ENCODE measurements around the gene TENT5C.

TENT5C gene

DNA sequence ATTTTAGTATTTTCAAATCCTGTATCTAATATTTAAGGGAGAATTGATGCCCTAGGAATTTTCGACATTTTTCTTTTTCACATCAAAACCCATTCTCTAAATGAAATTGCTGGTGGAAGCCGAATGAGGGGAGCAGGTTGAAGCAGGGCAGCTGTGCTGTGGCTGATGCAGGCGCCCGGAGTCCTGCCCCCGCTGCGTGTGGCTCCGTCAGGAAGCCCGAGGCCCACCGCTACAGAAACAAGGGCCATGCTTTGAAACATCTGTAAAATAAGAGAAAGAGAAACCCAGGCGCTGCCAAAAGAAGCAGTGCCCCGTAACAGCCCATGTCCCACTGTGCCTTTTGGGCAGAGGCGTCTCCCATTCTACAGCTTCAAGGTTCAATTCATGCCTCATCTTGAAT is 41.1 kb downstream of the TENT5C start:
- in situ Hi-C loops (cut with MboI; ENCODE audit: low sequenced_read_pairs): no loop called here

DNA sequence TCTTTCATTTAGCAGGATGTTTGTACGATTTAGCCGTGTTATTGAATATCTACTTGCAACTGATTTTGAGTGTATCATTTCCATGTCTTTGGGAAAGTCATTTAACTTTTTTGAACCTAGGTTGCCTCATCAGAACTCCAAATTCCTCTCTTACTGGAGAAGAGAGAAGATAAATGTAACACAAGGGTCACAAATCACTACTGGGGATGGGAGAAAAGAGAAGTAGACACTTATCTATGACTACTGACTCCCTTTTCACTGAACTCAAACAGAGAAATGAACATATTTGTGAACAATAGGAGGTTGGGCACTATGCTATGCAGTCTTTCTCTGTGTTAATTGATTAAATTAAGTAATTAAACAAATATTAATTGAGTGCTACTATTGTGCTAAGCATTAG is 42.2 kb downstream of the TENT5C start:
- DNase-seq (ENCODE audit: low spot score in 2 of 2): no peak
- Histone ChIP-seq H3K9me3 (no peaks in the 10 kb centered on the region), H3K27me3 (ENCODE audit: low read depth) (no peaks in the 10 kb centered on the region), H3K4me3 (no peak overlapping the region), H3K4me1 (no peaks in the 10 kb centered on the region), H3K36me3 (replicated peaks) (no peaks in the 10 kb centered on the region)
- in situ Hi-C loops (cut with MboI; ENCODE audit: low sequenced_read_pairs): no loop called here

More for the DNA sequence above, 41.1 kb downstream of the TENT5C start:
- no peaks in the 10 kb centered on the region for H3K4me1 ChIP-seq
- no peaks in the 10 kb centered on the region for H3K36me3 ChIP-seq (replicated peaks)
- DNase-seq (ENCODE audit: low spot score in 2 of 2): no peak
- no peak overlapping the region for H3K4me3 ChIP-seq
- no peaks in the 10 kb centered on the region for H3K27me3 ChIP-seq (ENCODE audit: low read depth)
- H3K9me3 ChIP-seq: no peaks in the 10 kb centered on the region

DNA sequence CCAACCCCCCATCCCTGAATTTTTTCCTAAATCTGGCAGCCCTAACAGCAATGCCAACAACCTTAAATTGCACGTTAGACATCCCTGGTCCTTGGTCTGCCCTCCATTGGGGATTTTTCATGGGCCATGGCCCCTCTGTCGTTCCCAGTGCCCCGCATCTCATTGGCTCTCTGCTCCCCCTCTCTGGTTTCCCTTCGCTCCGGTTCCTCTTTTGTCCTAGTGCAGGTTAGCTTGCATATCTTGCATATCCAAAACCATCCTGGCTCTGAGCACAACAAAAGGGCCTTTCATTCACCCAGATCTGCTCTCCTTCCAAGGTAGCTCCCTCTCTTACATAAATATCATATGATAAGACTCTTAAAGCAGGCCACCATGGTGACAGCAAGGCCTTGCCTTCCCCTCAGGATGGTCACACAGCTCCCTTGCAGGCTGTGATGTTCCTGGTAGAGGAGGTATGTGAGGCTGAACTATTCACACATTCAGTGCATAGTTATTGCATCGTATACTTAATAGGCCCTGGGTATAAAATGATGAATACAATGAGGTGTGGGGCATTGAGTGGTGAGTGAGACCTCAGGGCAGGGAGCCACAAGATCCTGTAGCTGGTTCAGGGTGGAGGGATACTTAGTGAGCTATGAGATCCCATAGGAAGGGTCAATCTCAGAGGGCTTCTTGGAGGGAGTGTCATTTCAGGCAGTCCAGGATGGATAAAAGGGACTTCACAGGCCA is 45.2 kb downstream of the TENT5C start:
- in situ Hi-C loops (cut with MboI; ENCODE audit: low sequenced_read_pairs): no loop called here
- H3K36me3 ChIP-seq (replicated peaks): no peaks in the 10 kb centered on the region
- H3K4me1 ChIP-seq: no peaks in the 10 kb centered on the region
- DNase-seq (ENCODE audit: low spot score in 2 of 2): no peak
- no peaks in the 10 kb centered on the region for H3K9me3 ChIP-seq
- H3K4me3 ChIP-seq: no peak overlapping the region
- no peaks in the 10 kb centered on the region for H3K27me3 ChIP-seq (ENCODE audit: low read depth)

DNA sequence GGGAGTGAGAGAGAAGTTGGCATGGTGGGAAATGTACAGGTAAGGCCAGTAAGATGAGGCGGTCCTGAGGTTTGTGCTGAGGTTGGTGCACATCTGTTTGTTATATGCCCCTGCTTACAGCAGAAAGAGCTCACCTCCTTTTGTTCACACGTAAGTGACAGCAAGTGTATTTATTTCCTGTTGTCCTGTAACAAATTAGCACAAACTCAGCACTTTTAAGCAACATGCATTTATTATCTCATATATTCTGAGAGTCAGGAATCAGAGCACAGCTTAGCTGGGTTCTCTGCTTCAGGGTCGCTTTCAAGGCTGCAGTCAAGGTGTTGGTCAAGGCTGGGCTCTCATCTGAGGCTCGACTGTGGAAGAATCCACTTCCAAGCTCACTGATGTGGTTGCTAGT is 45.8 kb downstream of the TENT5C start:
- H3K4me3 ChIP-seq: no peak overlapping the region
- H3K36me3 ChIP-seq (replicated peaks): no peaks in the 10 kb centered on the region
- no peak for DNase-seq (ENCODE audit: low spot score in 2 of 2)
- no peaks in the 10 kb centered on the region for H3K27me3 ChIP-seq (ENCODE audit: low read depth)
- in situ Hi-C loops (cut with MboI; ENCODE audit: low sequenced_read_pairs): no loop called here
- H3K9me3 ChIP-seq: no peaks in the 10 kb centered on the region
- H3K4me1 ChIP-seq: no peaks in the 10 kb centered on the region

DNA sequence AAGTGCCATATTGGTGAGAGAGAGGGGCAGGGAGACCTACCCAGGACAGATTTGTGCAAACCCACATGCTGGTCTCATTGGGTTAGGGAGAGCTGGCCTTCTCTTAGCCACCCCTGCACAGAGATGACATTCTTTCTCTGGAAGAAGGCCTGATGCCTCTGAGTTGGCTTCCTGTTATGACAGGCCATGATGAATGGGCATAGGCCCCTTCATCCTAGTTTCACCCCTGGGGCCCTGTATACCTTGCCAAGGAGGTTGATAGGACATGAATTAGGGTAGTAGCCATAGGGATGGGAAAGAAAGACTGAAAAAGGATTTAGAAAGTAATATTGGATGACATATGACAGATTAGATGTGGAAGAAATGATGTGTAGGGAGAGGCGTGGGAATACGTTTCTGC is 46.6 kb downstream of the TENT5C start:
- no peak for DNase-seq (ENCODE audit: low spot score in 2 of 2)
- no peak overlapping the region for H3K4me3 ChIP-seq
- H3K9me3 ChIP-seq: no peaks in the 10 kb centered on the region
- H3K4me1 ChIP-seq: no peaks in the 10 kb centered on the region
- in situ Hi-C loops (cut with MboI; ENCODE audit: low sequenced_read_pairs): no loop called here
- no peaks in the 10 kb centered on the region for H3K27me3 ChIP-seq (ENCODE audit: low read depth)
- H3K36me3 ChIP-seq (replicated peaks): no peaks in the 10 kb centered on the region

DNA sequence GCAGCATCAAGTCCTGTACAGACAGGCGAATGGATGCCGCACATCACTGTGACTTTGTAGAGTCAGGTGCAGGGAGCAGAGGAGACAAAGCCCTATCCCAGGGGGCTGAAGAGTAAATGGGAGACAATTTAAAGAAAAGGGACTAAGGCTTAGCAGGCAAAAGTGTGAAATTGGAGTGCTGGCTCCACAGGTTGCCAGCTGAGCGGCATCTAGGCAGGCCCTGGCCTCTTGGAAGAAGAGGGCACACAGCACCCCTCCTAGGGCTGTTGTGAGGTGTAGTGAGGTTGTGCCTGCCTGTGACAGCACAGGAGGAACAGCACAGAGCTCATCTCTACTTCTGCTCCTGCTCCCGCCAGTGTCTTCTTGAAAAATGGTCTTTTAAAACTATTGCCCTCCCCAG is 47.3 kb downstream of the TENT5C start:
- DNase-seq (ENCODE audit: low spot score in 2 of 2): no peak
- Histone ChIP-seq H3K36me3 (replicated peaks) (no peaks in the 10 kb centered on the region), H3K4me1 (no peaks in the 10 kb centered on the region), H3K4me3 (no peak overlapping the region), H3K9me3 (no peaks in the 10 kb centered on the region), H3K27me3 (ENCODE audit: low read depth) (no peaks in the 10 kb centered on the region)
- in situ Hi-C loops (cut with MboI; ENCODE audit: low sequenced_read_pairs): no loop called here

DNA sequence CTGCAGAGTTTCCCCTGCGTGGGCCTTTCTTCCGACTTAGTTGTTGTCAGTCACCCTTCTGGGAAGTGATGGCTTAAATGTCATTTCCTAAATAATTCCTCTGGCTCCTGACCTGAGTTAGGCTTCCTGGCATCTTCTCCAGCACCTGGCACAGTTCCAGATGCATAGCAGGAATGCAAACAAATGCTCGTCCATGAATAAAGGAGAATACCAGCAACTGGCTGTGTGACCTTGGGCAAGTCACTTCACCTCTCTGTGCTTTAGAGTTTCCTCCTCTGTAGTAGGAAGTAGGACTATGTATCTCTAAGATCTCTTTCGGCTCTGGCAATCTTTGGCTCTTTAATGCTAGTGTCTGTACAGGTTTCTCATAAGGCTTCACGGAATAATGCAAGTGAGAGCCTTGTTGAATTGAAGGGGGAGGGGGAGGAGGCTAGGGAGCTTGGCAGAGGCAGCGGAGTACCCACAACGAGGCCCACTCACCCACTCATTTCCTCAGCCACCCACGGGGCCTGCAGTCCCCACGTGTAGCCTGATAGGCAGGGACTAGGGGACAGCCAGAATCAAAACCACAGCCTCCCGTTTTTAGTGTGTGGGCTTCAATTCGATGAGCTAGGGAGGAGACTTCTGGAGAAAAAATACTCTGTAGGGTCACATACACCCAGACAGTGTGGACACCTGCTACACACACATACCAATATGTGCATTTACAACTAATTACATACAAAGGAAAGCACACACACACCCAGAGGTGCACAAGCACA is 48.1 kb downstream of the TENT5C start:
- no peak for DNase-seq (ENCODE audit: low spot score in 2 of 2)
- no peaks in the 10 kb centered on the region for H3K4me1 ChIP-seq
- in situ Hi-C loops (cut with MboI; ENCODE audit: low sequenced_read_pairs): no loop called here

DNA sequence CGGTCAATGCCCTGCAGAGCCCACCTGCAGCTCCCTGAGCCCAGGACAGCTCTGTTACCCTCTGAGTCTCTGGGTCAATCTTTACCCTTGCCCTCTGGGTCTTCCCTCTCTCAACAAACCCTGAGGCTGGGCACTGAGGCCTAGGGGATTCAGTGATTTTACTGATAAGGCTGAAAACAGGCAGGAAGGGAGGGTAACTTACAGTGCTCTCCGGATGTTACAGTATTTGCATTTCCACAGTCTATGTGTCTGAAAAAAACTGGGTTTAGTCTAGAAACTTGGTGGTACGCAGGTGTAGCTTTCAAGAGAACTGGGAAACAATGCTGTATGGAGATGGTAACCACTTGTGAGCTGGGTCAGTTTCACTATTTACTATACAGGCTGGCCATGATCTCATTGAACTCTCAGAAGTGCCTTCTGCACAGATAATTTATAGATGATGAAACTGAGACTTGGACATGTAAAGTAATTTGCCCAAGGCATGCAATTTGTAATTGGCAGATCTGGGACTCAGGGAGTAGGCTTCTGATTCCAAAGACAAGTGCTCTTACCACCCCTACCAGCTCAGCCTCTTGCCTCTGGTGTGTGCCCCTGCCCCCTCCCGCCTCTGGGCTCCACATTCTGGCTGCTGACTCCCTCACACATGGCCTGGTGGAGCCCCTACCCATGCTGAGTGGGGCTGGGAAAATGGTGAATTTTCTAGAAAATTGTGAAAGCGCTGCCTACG is 48.8 kb downstream of the TENT5C start:
- in situ Hi-C loops (cut with MboI; ENCODE audit: low sequenced_read_pairs): no loop called here
- H3K27me3 ChIP-seq (ENCODE audit: low read depth): no peaks in the 10 kb centered on the region
- H3K4me1 ChIP-seq: no peaks in the 10 kb centered on the region
- H3K4me3 ChIP-seq: no peak overlapping the region
- no peak for DNase-seq (ENCODE audit: low spot score in 2 of 2)
- H3K36me3 ChIP-seq (replicated peaks): no peaks in the 10 kb centered on the region
- no peaks in the 10 kb centered on the region for H3K9me3 ChIP-seq

More for the DNA sequence above, 48.1 kb downstream of the TENT5C start:
- Histone ChIP-seq H3K4me3 (no peak overlapping the region), H3K36me3 (replicated peaks) (no peaks in the 10 kb centered on the region), H3K27me3 (ENCODE audit: low read depth) (no peaks in the 10 kb centered on the region), H3K9me3 (no peaks in the 10 kb centered on the region)

DNA sequence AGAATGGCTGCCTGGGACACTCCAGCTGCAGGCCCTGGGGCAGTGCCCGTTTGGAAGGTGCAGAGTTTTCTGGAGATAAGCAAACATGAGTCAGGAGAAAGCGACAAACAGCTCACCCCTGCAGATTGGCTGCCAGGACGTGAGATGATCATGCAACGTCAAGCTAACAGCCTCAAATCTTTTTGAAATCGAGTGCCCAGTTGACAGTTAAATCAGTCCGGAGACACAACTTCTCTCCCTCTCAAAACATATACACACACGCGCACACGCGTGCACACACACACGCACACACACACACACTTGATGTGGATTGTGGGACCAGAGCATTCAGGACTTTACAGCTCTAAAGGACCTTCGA is 49.4 kb downstream of the TENT5C start:
- Histone ChIP-seq H3K9me3 (no peaks in the 10 kb centered on the region), H3K36me3 (replicated peaks) (no peaks in the 10 kb centered on the region), H3K27me3 (ENCODE audit: low read depth) (no peaks in the 10 kb centered on the region), H3K4me1 (no peaks in the 10 kb centered on the region), H3K4me3 (no peak overlapping the region)
- in situ Hi-C loops (cut with MboI; ENCODE audit: low sequenced_read_pairs): no loop called here
- no peak for DNase-seq (ENCODE audit: low spot score in 2 of 2)

DNA sequence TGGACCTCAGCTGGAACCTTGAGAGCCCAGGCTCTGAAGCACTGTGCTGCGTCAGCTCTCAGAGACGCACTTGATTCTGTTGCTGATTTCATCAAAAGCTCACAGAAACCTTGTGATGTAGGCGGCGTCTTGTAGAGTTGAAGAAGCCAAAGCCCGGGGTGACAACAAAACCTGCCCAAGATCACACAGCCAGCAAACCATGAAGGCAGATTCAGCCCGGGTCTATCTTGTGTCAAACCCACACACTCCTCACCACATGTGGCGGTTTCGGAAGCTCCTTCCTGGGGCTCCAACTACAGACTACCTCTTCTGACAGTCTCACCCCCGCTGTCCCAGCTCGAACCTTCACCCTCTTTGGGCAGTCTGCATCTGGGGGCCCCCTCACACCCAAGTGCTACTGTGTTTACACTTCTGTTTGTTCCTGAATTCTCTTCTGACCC is 50.4 kb downstream of the TENT5C start:
- in situ Hi-C loops (cut with MboI; ENCODE audit: low sequenced_read_pairs): no loop called here
- Histone ChIP-seq H3K36me3 (replicated peaks) (no peaks in the 10 kb centered on the region), H3K4me3 (no peak overlapping the region), H3K27me3 (ENCODE audit: low read depth) (no peaks in the 10 kb centered on the region), H3K9me3 (no peaks in the 10 kb centered on the region), H3K4me1 (no peaks in the 10 kb centered on the region)
- DNase-seq (ENCODE audit: low spot score in 2 of 2): no peak

DNA sequence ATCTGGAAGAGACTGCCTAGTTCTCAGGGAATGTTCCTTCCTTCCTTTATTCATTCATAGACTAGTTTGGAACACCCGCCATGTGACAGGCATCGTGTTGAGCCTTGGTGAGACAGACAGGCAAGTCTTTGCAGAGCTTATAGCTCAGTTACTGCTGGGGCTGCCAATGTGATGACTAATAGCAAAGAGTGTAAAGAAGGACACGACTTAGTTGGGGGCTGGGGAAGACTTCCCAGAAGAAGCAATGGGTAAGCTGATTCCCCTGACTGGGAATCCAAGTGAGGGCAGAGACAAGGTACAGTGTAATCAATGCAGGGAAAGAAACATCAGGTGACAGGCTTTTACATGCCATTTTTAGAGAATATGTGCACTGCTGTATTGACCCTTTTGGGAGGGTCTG is 51.2 kb downstream of the TENT5C start:
- no peak for DNase-seq (ENCODE audit: low spot score in 2 of 2)
- Histone ChIP-seq H3K4me1 (no peaks in the 10 kb centered on the region), H3K27me3 (ENCODE audit: low read depth) (no peaks in the 10 kb centered on the region), H3K36me3 (replicated peaks) (no peaks in the 10 kb centered on the region), H3K4me3 (no peak overlapping the region), H3K9me3 (no peaks in the 10 kb centered on the region)
- in situ Hi-C loops (cut with MboI; ENCODE audit: low sequenced_read_pairs): no loop called here

DNA sequence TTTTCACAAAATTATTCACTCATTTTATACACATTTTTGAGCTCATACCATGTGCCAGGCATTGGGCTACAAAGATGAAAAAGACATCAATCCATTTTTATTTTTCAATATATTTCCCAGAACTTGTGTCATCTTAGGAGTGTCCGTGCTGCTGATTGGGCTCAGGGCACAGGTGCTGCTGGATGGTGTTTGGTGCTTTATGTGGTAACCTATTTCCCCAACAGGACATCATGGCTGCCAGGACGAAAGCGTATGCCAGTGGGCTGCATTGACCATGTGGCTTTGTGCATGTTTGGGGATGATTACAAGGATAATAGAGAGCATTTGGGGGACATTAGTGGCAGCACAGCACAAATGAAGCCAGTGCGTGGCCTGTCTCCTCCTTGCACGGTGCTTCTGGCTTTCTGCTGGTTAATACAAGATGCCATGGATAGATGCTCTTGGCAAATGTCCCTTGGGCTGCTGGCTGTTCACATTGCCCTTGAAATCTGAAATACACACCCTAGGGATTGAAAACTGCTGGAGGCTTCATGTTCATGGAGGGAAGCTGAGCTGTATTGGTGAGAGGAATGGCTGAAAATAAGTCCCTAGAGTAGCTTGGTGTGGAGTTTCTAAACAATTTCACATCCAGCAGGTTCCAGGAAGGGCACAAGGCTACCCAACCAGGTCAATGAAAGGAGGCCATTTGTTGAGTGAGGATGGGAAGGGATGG is 52.3 kb downstream of the TENT5C start:
- no peaks in the 10 kb centered on the region for H3K4me1 ChIP-seq
- H3K36me3 ChIP-seq (replicated peaks): no peaks in the 10 kb centered on the region
- H3K27me3 ChIP-seq (ENCODE audit: low read depth): no peaks in the 10 kb centered on the region
- DNase-seq (ENCODE audit: low spot score in 2 of 2): no peak
- in situ Hi-C loops (cut with MboI; ENCODE audit: low sequenced_read_pairs): no loop called here
- no peak overlapping the region for H3K4me3 ChIP-seq
- no peaks in the 10 kb centered on the region for H3K9me3 ChIP-seq

DNA sequence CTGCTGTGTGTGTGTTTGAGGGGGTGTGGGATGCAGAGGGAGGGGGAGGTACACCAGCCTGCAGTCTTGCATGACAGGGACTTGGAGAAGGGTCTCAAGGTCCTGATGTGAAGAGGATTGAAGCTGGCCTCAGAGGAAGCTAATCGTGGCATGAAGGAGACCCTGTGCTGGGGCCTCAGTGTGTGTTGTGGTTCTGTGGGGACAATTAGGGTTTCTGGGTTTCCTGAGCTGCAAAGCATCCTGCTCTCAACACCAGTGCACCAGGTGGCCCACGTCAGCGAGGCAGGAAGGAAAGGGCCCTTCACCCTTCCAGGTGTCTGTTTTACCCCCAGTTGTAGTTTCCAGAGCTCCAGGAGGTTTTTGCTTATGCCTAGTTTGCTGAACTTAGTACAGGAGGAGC is 52.8 kb downstream of the TENT5C start:
- H3K27me3 ChIP-seq (ENCODE audit: low read depth): no peaks in the 10 kb centered on the region
- H3K36me3 ChIP-seq (replicated peaks): no peaks in the 10 kb centered on the region
- in situ Hi-C loops (cut with MboI; ENCODE audit: low sequenced_read_pairs): no loop called here
- no peak overlapping the region for H3K4me3 ChIP-seq
- no peak for DNase-seq (ENCODE audit: low spot score in 2 of 2)
- H3K4me1 ChIP-seq: no peaks in the 10 kb centered on the region
- no peaks in the 10 kb centered on the region for H3K9me3 ChIP-seq

Data from HAP-1 (cell line).